Uterus (tissue), 4 donors: Measurements from ENCODE around the gene ITGB4. TPM values are rescaled to one million over a fixed set of nuclear protein-coding genes. Genes with fewer than 3 reads are reported as not detected.

ENCODE experiments used
- DNase-seq, 2 donors: peaks; one replicate each; pipeline ENCODE4 v3.0.0-alpha.2; 2019 to 2020
- H3K27ac ChIP-seq, 2 donors: fragments of 200-600 bp; sonication (generic); 1 replicate in 1 of 2; 2 replicates in 1 of 2; pipeline ENCODE4 v1.5.1; 2016 to 2018
- H3K27me3 ChIP-seq, 2 donors: fragments of 200-600 bp; sonication (generic); one replicate each; pipeline ENCODE4 v1.5.1; 2018 to 2019; ENCODE audit warnings: control low read depth in 1 of 2
- H3K36me3 ChIP-seq, 2 donors: fragments of 200-600 bp; sonication (generic); one replicate each; pipeline ENCODE4 v1.5.1; 2019; ENCODE audit warnings: control low read depth in 1 of 2
- H3K4me1 ChIP-seq, 2 donors: fragments of 200-600 bp; sonication (generic); one replicate each; pipeline ENCODE4 v1.5.1; 2018 to 2019; ENCODE audit warnings: control low read depth in 1 of 2
- H3K4me3 ChIP-seq, 2 donors: fragments of 200-600 bp; sonication (generic); 1 replicate in 1 of 2; 2 replicates in 1 of 2; pipeline ENCODE4 v1.5.1; 2018 to 2019; ENCODE audit warnings: mild to moderate bottlenecking in 1 of 2
- H3K9me3 ChIP-seq, 2 donors: fragments of 200-600 bp; sonication (generic); one replicate each; pipeline ENCODE4 v1.5.1; 2019; ENCODE audit warnings: control low read depth in 1 of 2
- CTCF ChIP-seq, 4 experiments: fragments of 200-600 bp in 2 of 4; fragments of 450-650 bp in 2 of 4; sonication (generic) in 2 of 4; IDR thresholded peaks; one replicate each; pipeline ENCODE4 v1.5.1; 2016 to 2019; ENCODE audit warnings: antibody characterized with exemption in 4 of 4, mild to moderate bottlenecking in 2 of 4, moderate library complexity in 1 of 4
- POLR2A ChIP-seq, 2 donors: fragments of 450-650 bp; IDR thresholded peaks; one replicate each; pipeline ENCODE4 v1.6.1; 2016; ENCODE audit warnings: antibody characterized with exemption in 2 of 2, mild to moderate bottlenecking in 1 of 2, moderate library complexity in 1 of 2
- intact Hi-C: fragments of 100-400 bp; cut with DNase I; formaldehyde crosslinking; loops from one replicate; pipeline ENCODE4 v1.15.1; 2023; ENCODE audit warnings: low total_unique reads
- total RNA-seq, 4 donors: library from RNA; depleted of rRNA in 3 of 4; stranded (reverse); fragments of >200 nt in 3 of 4; gene quantifications; one replicate each; pipeline versions ENCODE4 v1.1.0 to v1.2.4, GENCODE V29; 2014 to 2023
- donor health status: DM: yes; HTN: yes; CAD: no.

The ITGB4 gene
- total RNA-seq, 4 donors from 2014 or later = 38.0 to 100 (median 62.3) TPM

GRCh38 chr17:75779987-75780889 is 59.0 kb downstream of the ITGB4 start:
- intact Hi-C loops = no loop called here
- Histone ChIP-seq H3K27ac (peak overlapping the region; percentile 51 to 58), H3K9me3 (no peaks in the 10 kb centered on the region), H3K4me3 (no peak overlapping the region), H3K27me3 (no peaks in the 10 kb centered on the region), H3K36me3 (no peaks in the 10 kb centered on the region), H3K4me1 (peaks cover 0 to 2% of the 10 kb centered on the region in 2 donors)
- DNase-seq = no peak
- no peak for TF ChIP-seq CTCF (IDR thresholded peaks at IDR 0.05)
- no peak for TF ChIP-seq POLR2A (IDR thresholded peaks at IDR 0.05)

- Histone ChIP-seq H3K4me3 (no peak overlapping the region), H3K27ac (peak overlapping the region; percentile 99 to 100)
- no peak for DNase-seq
Observed at GRCh38 chr17:75783069-75783783, 62.0 kb downstream of the ITGB4 start.

GRCh38 chr17:75783803-75784472 is 62.7 kb downstream of the ITGB4 start:
- H3K27me3 ChIP-seq = no peaks in the 10 kb centered on the region
- H3K36me3 ChIP-seq = no peaks in the 10 kb centered on the region
- peak; percentile 62 to 65 for DNase-seq
- H3K4me1 ChIP-seq = peaks cover 5 to 6% of the 10 kb centered on the region in 2 donors
- no peaks in the 10 kb centered on the region for H3K9me3 ChIP-seq
- H3K4me3 ChIP-seq = peak overlapping the region; percentile 75 to 79
- H3K27ac ChIP-seq = peak overlapping the region; percentile 99 to 100
- TF ChIP-seq POLR2A (IDR thresholded peaks at IDR 0.05) (no peak), CTCF (IDR thresholded peaks at IDR 0.05) (peak in 1 of 4 experiments; percentile 14)
- intact Hi-C loops = no loop called here

More at GRCh38 chr17:75783069-75783783, 62.0 kb downstream of the ITGB4 start:
- Histone ChIP-seq H3K36me3 (no peaks in the 10 kb centered on the region), H3K4me1 (peaks cover 5 to 6% of the 10 kb centered on the region in 2 donors), H3K9me3 (no peaks in the 10 kb centered on the region), H3K27me3 (no peaks in the 10 kb centered on the region)
- TF ChIP-seq CTCF (IDR thresholded peaks at IDR 0.05) (peak; percentile 62 to 79 (median 70)), POLR2A (IDR thresholded peaks at IDR 0.05) (no peak)
- intact Hi-C loops = no loop called here

GRCh38 chr17:75784473-75785015 is 63.3 kb downstream of the ITGB4 start, which contains the start of gene UNK:
UNK (plus strand) TSS chr17:75784806; CDS start chr17:75784881, 75 bp downstream.
- TF ChIP-seq CTCF (IDR thresholded peaks at IDR 0.05) (peak in 2 of 4 experiments; percentile 0 to 34), POLR2A (IDR thresholded peaks at IDR 0.05) (peak; percentile 71 to 85)
- Histone ChIP-seq H3K27ac (peak within 1 kb of the TSS; percentile 99 to 100), H3K27me3 (no peaks in the 10 kb centered on the region), H3K9me3 (no peaks in the 10 kb centered on the region), H3K4me1 (peaks cover 5 to 6% of the 10 kb centered on the region in 2 donors), H3K36me3 (no peaks in the 10 kb centered on the region), H3K4me3 (peak within 1 kb of the TSS; percentile 75 to 79)
- DNase-seq = peak; percentile 98 to 99
- intact Hi-C loops = no loop called here
